HFFc6 (cell line): ENCODE measurements around the gene KRT73. TPM values are rescaled to one million over a fixed set of nuclear protein-coding genes. Genes with fewer than 3 reads are reported as not detected.

Source experiments
- DNase-seq: peaks from one replicate; pipeline ENCODE4 v3.0.0-alpha.2; 2018
- H3K27ac Mint-ChIP-seq: 2 replicates; pipeline ENCODE4 v1.8.0; 2020; ENCODE audit warnings: mild to moderate bottlenecking, mixed read lengths
- H3K27me3 Mint-ChIP-seq: 2 replicates; pipeline ENCODE4 v1.8.0; 2021; ENCODE audit warnings: mild to moderate bottlenecking, moderate library complexity, mixed read lengths; ENCODE audit not compliant: insufficient read depth
- H3K36me3 Mint-ChIP-seq: 2 replicates; pipeline ENCODE4 v1.8.0; 2021; ENCODE audit warnings: low read depth, mixed read lengths
- H3K4me1 Mint-ChIP-seq: 2 replicates; pipeline ENCODE4 v1.8.0; 2020; ENCODE audit warnings: low read depth, mixed read lengths
- H3K4me3 Mint-ChIP-seq: 2 replicates; pipeline ENCODE4 v1.8.0; 2020; ENCODE audit warnings: mild to moderate bottlenecking, moderate library complexity, mixed read lengths
- H3K9me3 Mint-ChIP-seq: 2 replicates; pipeline ENCODE4 v1.8.0; 2020; ENCODE audit warnings: mild to moderate bottlenecking, mixed read lengths
- total RNA-seq, 6 experiments: library from RNA; stranded (reverse); fragmentation: NEBNext Ultra II Directional; extraction: Animal tissue kit (Norgen Biotek cat#: 25700); gene quantifications; 2 replicates in 1 of 6; 3 replicates in 5 of 6; pipeline ENCODE4 v1.2.3, GENCODE V29; 2021
- TF ChIP-seq, protein P1 (sequence below): fragments of 200-600 bp; sonication (generic); IDR thresholded peaks from 2 replicates; pipeline ENCODE4 v1.5.0; 2021; ENCODE audit warnings: antibody characterized with exemption, mild to moderate bottlenecking

The KRT73 gene
- total RNA-seq, 6 experiments from 2014 or later, result not detected

DNA sequence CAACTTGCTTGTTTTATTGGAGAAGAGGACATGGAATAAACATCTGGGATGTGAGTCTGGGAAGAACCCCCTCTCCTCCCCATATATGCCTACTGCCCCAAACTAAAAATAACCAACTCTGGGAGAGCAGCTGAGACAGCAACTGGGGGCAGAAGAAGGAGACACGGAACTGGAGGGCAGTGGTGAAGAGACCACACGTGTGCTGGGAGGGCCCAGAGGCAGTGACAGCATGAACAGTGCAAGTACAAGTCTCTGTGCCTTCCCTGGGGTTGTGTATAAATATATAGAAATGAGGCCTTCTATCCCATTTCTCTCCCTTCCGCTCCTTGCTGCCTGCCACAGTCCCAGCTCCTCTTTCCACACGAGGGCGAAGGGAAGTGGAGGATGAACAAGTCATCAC, 4.0 kb upstream of the KRT73 start:
- no peaks in the 10 kb centered on the region for H3K4me1 Mint-ChIP-seq
- no peak overlapping the region for H3K27ac Mint-ChIP-seq
- H3K9me3 Mint-ChIP-seq, result no peaks in the 10 kb centered on the region
- no peaks in the 10 kb centered on the region for H3K36me3 Mint-ChIP-seq
- no peak overlapping the region for H3K4me3 Mint-ChIP-seq
- DNase-seq, result no peak
- TF ChIP-seq, protein P1, sequence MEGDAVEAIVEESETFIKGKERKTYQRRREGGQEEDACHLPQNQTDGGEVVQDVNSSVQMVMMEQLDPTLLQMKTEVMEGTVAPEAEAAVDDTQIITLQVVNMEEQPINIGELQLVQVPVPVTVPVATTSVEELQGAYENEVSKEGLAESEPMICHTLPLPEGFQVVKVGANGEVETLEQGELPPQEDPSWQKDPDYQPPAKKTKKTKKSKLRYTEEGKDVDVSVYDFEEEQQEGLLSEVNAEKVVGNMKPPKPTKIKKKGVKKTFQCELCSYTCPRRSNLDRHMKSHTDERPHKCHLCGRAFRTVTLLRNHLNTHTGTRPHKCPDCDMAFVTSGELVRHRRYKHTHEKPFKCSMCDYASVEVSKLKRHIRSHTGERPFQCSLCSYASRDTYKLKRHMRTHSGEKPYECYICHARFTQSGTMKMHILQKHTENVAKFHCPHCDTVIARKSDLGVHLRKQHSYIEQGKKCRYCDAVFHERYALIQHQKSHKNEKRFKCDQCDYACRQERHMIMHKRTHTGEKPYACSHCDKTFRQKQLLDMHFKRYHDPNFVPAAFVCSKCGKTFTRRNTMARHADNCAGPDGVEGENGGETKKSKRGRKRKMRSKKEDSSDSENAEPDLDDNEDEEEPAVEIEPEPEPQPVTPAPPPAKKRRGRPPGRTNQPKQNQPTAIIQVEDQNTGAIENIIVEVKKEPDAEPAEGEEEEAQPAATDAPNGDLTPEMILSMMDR, result no peak
- H3K27me3 Mint-ChIP-seq, result peaks cover 27% of the 10 kb centered on the region

DNA sequence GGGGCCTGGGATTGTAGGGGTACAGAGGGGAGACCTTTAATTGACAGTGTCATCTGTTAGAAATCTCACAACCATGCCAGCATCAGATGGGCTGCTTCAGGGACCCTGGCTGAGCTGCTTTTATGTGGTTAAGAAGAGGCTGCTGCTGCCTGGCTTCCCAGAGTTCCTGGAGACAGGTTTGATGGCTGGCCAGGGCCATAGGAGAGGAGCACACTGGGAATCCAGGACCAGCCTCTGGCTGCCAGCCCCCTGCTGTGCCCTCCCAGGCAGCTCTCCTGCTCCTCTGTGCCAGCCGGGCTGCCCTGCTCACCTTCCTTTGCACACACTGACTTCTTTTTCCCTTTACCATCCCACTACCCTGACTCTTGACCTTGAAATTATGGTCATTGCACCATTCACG, 507 bp upstream of the KRT73 start:
- DNase-seq, result no peak
- Mint-ChIP-seq H3K9me3 (no peaks in the 10 kb centered on the region), H3K4me3 (no peak overlapping the region), H3K27ac (no peak overlapping the region), H3K27me3 (peaks cover 35% of the 10 kb centered on the region), H3K36me3 (no peaks in the 10 kb centered on the region), H3K4me1 (no peaks in the 10 kb centered on the region)
- TF ChIP-seq, protein P1, result no peak

DNA sequence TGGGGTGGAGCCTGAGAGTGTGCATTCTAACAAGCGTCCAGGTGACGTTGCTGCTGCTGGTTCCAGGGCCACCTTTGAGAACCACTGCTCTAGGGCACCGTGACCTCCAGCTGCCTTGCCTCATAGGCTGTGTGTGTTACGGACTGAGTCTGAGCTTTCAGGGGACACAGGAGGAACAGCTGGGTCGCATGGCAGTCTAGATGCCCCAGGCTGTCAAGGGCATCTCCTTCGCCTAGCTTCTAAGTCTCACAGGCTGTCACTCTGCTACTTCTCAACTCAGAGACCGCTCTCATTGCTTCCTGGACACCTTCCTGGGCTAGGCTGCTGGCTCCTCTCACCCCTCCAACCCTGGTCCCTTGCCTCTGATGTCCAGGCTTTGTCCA, 965 bp downstream of the KRT73 start:
- H3K27me3 Mint-ChIP-seq, result peaks cover 38% of the 10 kb centered on the region
- no peak overlapping the region for H3K27ac Mint-ChIP-seq
- H3K9me3 Mint-ChIP-seq, result no peaks in the 10 kb centered on the region
- DNase-seq, result no peak
- no peak overlapping the region for H3K4me3 Mint-ChIP-seq
- no peaks in the 10 kb centered on the region for H3K36me3 Mint-ChIP-seq
- H3K4me1 Mint-ChIP-seq, result no peaks in the 10 kb centered on the region
- TF ChIP-seq, protein P1, result no peak

DNA sequence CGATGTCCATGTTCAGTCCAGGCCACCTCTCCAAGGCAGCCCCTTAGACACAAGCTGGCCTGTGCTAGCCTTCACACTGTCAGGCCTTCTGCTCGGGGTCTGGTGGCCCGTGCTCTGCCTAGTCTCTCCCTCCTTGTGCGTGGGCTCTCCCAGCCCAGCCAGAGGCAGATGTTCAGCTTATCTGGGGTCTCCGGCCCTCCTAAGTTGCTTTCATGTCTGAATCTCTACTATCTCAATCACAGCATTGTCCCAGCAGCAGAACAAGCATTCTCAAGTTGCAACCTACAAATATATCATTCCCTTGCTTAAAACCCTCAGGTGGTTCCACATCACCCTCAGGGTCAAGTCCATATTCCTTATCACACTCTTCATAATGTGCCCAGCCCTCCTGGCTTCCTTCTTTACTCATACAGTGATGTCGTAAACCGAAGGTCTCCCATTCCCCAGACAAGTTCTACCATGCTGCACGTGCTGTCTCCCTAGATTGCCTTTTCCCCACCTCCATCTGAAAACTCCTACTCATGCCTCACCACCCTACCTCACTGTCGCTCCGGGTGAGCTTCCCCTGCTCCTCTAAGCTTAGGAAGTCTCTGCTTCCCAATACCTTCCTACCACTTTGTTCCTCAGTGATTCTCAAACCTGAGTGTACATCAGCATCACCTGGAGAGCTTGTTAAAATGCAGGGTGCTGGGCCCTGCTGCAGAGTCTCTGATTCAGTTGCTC, 1.5 kb downstream of the KRT73 start:
- no peak overlapping the region for H3K4me3 Mint-ChIP-seq
- peaks cover 42% of the 10 kb centered on the region for H3K27me3 Mint-ChIP-seq
- TF ChIP-seq, protein P1, result no peak

DNA sequence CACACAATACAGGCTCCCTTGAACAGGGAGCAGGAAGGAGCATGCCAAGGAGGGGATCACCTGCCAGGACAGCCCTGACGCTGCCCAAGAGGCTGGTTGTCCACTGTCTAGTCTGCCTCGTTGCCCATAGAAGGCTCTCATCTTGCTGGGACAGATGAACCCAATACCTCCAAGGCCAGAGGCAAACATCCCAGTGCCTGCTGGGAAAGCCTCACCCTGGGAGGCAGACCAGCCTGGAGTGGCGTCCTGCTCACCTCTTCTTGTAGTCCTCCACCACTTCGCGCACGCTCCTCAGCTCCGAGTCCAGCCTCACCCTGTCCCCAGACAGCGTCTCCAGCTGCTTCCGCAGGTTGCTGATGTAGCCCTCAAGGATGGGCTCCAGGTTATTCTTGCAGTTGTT, 2.4 kb downstream of the KRT73 start:
- no peaks in the 10 kb centered on the region for H3K9me3 Mint-ChIP-seq
- H3K4me1 Mint-ChIP-seq, result no peaks in the 10 kb centered on the region
- TF ChIP-seq, protein P1, result no peak
- no peak overlapping the region for H3K4me3 Mint-ChIP-seq
- H3K27me3 Mint-ChIP-seq, result peaks cover 48% of the 10 kb centered on the region
- DNase-seq, result no peak
- H3K27ac Mint-ChIP-seq, result no peak overlapping the region
- H3K36me3 Mint-ChIP-seq, result no peaks in the 10 kb centered on the region

More for the DNA sequence above, 1.5 kb downstream of the KRT73 start:
- Mint-ChIP-seq H3K36me3 (no peaks in the 10 kb centered on the region), H3K9me3 (no peaks in the 10 kb centered on the region), H3K4me1 (no peaks in the 10 kb centered on the region), H3K27ac (no peak overlapping the region)
- DNase-seq, result no peak
